ENCODE results near the gene LZIC.

LZIC gene

GRCh38 chr1:9883585-9884449, 59.4 kb downstream of the LZIC start:
- DNase-seq: no peak

DNA sequence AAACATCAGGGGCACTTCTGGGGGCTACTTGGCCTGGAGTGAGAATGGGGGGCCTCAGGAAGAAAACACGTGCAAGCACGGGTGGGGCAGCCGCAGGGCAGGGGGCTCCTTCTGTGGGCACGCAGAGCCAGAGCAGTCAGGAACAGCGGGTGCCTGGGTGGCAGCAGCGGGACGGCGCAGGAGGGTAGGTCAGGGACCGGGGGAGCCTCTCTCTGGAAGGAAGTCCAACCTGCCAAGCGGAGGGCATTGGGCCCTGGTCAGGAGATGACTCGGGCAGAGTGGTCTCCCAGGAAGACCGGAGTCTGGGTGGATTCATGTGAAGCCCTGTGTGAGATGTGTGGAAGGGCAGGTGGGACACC, 60.3 kb downstream of the LZIC start:
- DNase-seq: no peak

GRCh38 chr1:9882296-9882944, 60.8 kb downstream of the LZIC start:
- no peak for DNase-seq

- no peak for DNase-seq
These were observed 61.3 kb downstream of the LZIC start for GRCh38 chr1:9881838-9882249.

Measured in CD4-positive, alpha-beta T cell treated with Interleukin-17A for 4 hours (primary cell).